ENCODE results near the gene GLYATL3.
"Not testable (repeated sequence)": the region's sequence is repeated elsewhere in the genome, so short reads cannot be mapped to it uniquely, and the experiment has no call there.

GLYATL3 gene

GRCh38 chr6:49499623-49500022 is at the start of gene GLYATL3:
Gene GLYATL3 (plus strand): TSS chr6:49499923. CDS start chr6:49511991, 12,068 bp downstream.
- DNase-seq (ENCODE audit: low spot score): no peak

GRCh38 chr6:49453221-49453620 is 46.5 kb upstream of the GLYATL3 start:
- DNase-seq (ENCODE audit: low spot score): no peak

- no peak for DNase-seq (ENCODE audit: low spot score)
Measured at GRCh38 chr6:49454787-49455709, 44.7 kb upstream of the GLYATL3 start.

GRCh38 chr6:49457771-49458170 is 42.0 kb upstream of the GLYATL3 start:
- DNase-seq (ENCODE audit: low spot score): no peak

- DNase-seq (ENCODE audit: low spot score): peak; percentile 3
Measured at GRCh38 chr6:49462071-49462470, 37.7 kb upstream of the GLYATL3 start.

GRCh38 chr6:49462599-49462926 is 37.2 kb upstream of the GLYATL3 start:
- no peak for DNase-seq (ENCODE audit: low spot score)

- peak; percentile 96 for DNase-seq (ENCODE audit: low spot score)
Measured at GRCh38 chr6:49462927-49463611, 36.7 kb upstream of the GLYATL3 start, which contains the start of the genes CENPQ and MMUT. Gene CENPQ (plus strand): TSS chr6:49463370. CDS start chr6:49470177, 6,807 bp downstream. Gene MMUT (minus strand): TSS chr6:49463253. CDS start chr6:49459466, 3,787 bp downstream.

- DNase-seq (ENCODE audit: low spot score): no peak
Measured at GRCh38 chr6:49463612-49463967, 36.1 kb upstream of the GLYATL3 start.

GRCh38 chr6:49464691-49465090 is 35.0 kb upstream of the GLYATL3 start:
- DNase-seq (ENCODE audit: low spot score): no peak

- DNase-seq (ENCODE audit: low spot score): no peak
Measured at GRCh38 chr6:49468042-49468441, 31.7 kb upstream of the GLYATL3 start.

GRCh38 chr6:49476564-49476963 is 23.2 kb upstream of the GLYATL3 start:
- DNase-seq (ENCODE audit: low spot score): not testable (repeated sequence)

- DNase-seq (ENCODE audit: low spot score): no peak
Measured at GRCh38 chr6:49479308-49479970, 20.3 kb upstream of the GLYATL3 start.

GRCh38 chr6:49481846-49482245 is 17.9 kb upstream of the GLYATL3 start:
- DNase-seq (ENCODE audit: low spot score): not testable (repeated sequence)

- DNase-seq (ENCODE audit: low spot score): not testable (repeated sequence)
Measured at GRCh38 chr6:49483380-49483779, 16.3 kb upstream of the GLYATL3 start.

- DNase-seq (ENCODE audit: low spot score): no peak
Measured at GRCh38 chr6:49490633-49491032, 9.1 kb upstream of the GLYATL3 start.

- no peak for DNase-seq (ENCODE audit: low spot score)
Measured at GRCh38 chr6:49497304-49497703, 2.4 kb upstream of the GLYATL3 start.

- no peak for DNase-seq (ENCODE audit: low spot score)
Measured at GRCh38 chr6:49499126-49499525, 597 bp upstream of the GLYATL3 start.

GRCh38 chr6:49504666-49505065 is 4.9 kb downstream of the GLYATL3 start:
- DNase-seq (ENCODE audit: low spot score): no peak

GRCh38 chr6:49506569-49507111 is 6.9 kb downstream of the GLYATL3 start:
- DNase-seq (ENCODE audit: low spot score): no peak

- no peak for DNase-seq (ENCODE audit: low spot score)
Measured at GRCh38 chr6:49509342-49509741, 9.6 kb downstream of the GLYATL3 start.

GRCh38 chr6:49513153-49513989 is 13.6 kb downstream of the GLYATL3 start:
- no peak for DNase-seq (ENCODE audit: low spot score)

Measured in cerebellar cortex (tissue), 1 donor.